ENCODE results near the gene FAHD2A.
"Not testable (repeated sequence)": the region's sequence is repeated elsewhere in the genome, so short reads cannot be mapped to it uniquely, and the experiment has no call there.

The FAHD2A gene

DNA sequence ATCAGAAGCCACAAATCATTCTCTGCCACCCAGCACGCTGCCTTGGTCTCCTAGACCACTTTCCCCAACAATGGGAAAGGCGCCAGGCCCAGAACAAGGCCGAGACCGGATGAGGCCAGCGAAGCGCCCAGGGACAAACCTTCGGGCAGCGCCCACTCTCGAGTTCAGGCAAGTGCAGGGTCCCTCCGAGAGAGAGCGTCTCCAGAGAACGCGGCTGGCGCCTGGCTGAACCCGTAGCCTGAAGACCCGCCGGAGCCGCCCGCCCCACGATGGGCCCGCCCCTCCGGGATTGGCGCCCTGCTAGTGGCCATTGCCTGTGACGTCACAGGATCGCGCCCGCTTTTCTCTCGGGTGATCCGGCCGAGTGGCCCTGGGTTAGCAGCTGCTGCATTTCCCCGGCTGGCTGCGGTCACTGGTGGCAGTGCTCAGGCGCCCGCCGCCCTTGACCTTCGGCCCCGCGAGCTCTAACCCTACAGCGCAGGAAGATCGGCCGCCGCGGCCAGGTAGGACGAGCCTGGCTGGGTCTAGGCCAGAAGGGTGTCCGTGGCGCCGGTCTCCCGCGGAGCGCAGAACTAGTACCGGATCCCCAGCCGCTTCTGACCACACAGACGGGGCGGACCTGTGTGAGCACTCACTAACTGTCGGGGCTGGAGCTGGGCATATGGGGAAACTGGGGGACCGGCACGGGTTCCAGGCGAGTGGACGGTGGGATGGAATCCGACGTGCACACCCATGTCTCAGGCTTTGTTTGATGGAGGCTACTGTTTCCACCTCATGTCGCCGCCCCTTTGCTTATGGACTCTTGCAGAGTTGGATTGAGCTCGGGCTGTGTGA, at the start of gene FAHD2A:
TSS of gene FAHD2A (plus strand) at position 339 of the 834 bp plus-strand sequence. CDS start 2,851 bp downstream, outside the sequence.
- peak; percentile 91 to 94 for DNase-seq (ENCODE audit: low read depth in 1 of 2, low spot score in 1 of 2)

DNA sequence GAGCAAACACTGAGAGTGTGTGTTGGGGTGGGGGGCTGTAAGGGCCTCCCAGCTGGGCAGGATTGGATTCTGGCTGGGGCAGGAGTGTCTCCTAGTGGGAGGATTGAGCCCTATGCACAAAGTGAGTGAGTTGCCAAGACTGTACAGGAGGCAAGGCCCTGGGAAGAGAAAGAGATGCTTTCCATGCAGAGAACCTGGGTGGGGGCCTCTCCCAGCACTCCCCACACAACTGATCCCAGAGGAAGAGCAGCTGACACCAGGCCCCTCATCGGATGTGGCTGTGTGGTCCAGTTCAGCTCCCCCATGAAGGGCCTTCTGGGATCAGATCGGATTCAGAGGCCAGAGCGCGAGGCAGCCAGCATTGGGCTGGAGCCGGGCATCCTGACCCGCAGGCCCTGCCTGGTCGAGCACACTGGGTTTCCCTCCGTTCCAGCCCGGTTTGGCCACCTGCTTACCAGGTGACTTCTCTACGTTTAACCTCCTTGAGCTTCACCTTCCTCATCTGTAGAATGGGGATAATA, 49.4 kb upstream of the FAHD2A start:
- no peak for DNase-seq (ENCODE audit: low read depth in 1 of 2, low spot score in 1 of 2)

DNA sequence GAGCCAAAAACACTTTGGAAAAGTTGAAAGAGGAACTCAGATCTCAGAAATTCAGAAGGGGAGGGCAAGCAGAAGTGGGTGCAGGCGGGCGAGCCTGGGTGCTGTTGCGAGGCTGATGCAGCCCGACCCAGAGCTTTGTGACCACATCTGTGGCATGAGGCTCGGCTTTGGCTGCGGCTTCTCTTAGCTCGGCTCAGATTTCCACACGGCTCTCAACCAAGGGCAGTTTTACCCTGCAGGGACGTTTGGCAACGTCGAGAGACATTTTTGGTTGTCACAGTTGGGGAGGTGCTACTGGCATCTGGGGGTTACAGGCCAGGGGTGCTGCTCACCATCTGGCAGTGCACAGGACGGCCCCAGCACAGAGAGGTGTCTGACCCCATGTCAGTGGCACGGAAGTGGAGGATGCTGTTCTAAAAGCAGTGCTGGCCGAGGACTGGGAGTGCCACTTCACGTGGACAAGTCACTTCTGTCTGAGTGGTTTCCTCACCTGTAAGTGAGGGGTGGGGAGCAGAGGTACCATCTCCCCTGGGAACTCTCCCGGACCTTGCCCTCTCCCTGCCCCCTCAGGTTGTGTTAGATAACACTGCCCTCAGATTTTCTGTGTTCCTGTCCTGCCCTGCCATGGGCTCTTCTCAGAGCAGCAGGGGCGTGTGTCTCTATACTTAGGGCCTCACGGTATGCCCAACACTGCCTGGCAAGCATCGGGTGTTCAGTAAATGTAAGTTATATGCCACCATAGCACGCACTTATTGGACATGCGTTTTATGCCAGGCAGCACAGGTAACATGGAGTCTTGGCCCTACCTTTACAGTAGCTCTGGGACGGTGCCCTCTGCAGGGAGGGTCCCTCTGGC, 48.7 kb upstream of the FAHD2A start:
- no peak for DNase-seq (ENCODE audit: low read depth in 1 of 2, low spot score in 1 of 2)

DNA sequence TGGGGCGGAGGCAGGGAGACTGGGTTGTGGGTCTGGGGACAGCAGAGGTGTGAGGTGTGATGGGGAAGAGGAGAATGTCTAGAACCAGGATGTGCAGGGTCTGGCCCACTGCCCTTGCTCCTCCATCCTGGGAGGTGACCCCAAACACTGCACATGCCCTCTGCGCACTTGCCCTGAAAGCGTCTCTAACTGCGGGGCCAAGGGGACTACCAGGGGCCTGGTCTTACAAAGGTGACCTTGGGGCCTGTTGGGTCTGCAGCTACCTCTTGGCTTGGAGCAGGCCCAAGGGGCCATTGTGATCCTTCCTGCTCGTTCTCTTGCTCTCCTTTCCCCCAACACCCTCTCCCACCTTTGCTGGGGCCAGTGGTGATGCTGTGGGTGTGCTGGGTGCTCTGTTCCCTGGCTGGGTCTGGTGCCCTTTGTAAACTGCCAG, 48.0 kb upstream of the FAHD2A start:
- no peak for DNase-seq (ENCODE audit: low read depth in 1 of 2, low spot score in 1 of 2)

- DNase-seq (ENCODE audit: low read depth in 1 of 2, low spot score in 1 of 2), result no peak
These were observed 47.6 kb upstream of the FAHD2A start for GRCh38 chr2:95354925-95355324.

DNA sequence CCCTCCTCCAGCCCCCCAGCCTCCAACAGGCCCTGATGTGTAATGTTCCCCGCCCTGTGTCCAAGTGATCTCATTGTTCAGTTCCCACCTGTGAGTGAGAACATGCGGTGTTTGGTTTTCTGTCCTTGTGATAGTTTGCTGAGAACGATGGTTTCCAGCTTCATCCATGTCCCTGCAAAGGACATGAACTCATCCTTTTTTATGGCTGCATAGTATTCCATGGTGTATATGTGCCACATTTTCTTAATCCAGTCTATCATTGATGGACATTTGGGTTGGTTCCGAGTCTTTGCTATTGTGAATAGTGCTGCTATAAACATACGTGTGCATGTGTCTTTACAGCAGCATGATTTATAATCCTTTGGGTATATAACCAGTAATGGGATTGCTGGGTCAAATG, 47.0 kb upstream of the FAHD2A start:
- not testable (repeated sequence) for DNase-seq (ENCODE audit: low read depth in 1 of 2, low spot score in 1 of 2)

GRCh38 chr2:95356821-95357700, 45.4 kb upstream of the FAHD2A start:
- DNase-seq (ENCODE audit: low read depth in 1 of 2, low spot score in 1 of 2), result no peak

- DNase-seq (ENCODE audit: low read depth in 1 of 2, low spot score in 1 of 2), result no peak
These were observed 44.7 kb upstream of the FAHD2A start for GRCh38 chr2:95357717-95358280.

DNA sequence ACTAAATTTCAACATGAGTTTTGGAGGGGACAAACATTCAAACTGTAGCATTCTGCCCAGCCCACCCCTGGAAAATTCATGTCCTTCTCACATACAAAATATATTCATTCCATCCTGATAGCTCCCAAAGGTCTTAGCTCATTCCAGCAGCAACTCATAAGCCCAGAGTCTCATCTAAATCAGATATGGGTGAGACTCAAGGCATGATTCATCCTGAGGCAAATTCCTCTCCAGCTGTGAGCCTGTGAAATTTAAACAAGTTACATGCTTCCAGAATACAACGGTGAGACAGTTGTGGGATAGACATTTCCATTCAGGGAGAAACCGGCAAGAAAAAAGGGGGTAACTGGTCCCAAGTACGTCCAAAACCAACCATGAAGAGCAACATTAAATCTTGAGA, 43.5 kb upstream of the FAHD2A start:
- DNase-seq (ENCODE audit: low read depth in 1 of 2, low spot score in 1 of 2), result no peak

GRCh38 chr2:95359501-95359930, 43.0 kb upstream of the FAHD2A start:
- no peak for DNase-seq (ENCODE audit: low read depth in 1 of 2, low spot score in 1 of 2)

GRCh38 chr2:95361216-95361980, 41.1 kb upstream of the FAHD2A start:
- DNase-seq (ENCODE audit: low read depth in 1 of 2, low spot score in 1 of 2), result no peak

DNA sequence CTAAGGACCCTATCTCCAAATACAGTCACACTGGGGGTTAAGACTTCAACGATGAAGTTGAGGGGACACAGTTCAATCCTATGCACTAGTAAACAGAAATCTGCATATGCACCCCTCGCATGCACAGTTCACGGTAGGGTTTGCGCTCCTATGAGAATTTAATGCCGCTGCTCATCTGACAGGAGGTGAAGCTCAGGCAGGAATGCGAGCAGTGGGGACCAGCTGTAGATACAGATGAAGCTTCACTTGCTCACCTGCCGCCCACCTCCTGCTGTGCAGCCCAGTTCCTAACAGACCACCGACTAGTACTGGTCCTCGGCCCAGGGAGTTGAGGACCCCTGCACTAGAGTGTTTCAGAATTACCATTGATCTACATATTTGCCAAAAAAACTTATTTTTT, 40.0 kb upstream of the FAHD2A start:
- no peak for DNase-seq (ENCODE audit: low read depth in 1 of 2, low spot score in 1 of 2)

DNA sequence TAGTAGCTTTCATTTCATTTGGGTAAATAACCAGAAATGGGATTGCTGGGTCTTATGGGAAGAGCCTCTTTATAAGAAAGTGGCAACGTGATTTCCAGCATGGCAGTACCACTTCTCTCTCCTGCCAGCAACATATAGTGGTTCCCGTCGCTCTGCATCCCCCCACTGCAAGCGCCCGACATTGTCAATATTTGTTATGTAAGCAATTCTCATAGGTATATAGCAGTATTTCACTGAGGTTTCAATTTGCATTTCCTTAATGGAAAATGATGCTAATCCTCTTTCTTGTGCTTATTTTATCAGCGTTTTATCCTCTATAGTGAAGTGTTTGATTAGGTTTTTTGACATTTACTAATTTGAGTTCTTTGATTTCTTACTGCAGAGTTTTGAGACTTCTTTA, 36.0 kb upstream of the FAHD2A start:
- no peak for DNase-seq (ENCODE audit: low read depth in 1 of 2, low spot score in 1 of 2)

DNA sequence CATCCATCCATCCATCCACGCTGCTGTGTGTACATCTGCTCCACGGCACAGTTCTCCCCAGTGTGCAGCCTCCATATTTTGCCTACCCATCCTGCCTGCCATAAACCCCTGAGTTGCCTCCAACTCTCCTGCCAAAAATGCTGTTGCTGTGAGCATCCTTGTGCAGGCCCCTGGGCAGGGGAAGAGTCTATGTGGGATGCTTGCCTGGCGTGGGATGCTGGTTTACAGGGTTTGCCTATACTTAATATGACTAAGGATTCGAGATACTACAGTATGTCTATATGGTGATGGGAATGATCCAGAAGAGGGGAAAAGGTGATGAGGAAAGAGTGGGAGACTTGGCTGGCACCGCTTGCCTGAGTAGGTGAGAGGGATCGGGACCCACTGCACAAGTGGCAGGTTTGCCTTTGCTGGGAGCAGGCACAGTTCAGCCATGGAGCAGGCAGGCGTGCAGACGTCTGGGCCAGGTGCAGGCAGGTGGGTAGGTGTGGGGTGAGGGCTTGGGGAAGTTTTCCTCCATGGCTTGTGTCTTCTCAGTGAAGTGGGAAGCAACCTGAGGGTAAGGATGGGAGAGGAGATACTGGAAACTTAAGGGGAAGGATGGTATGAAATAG, 30.2 kb upstream of the FAHD2A start:
- DNase-seq (ENCODE audit: low read depth in 1 of 2, low spot score in 1 of 2), result no peak

GRCh38 chr2:95372845-95373244, 29.7 kb upstream of the FAHD2A start:
- DNase-seq (ENCODE audit: low read depth in 1 of 2, low spot score in 1 of 2), result no peak

DNA sequence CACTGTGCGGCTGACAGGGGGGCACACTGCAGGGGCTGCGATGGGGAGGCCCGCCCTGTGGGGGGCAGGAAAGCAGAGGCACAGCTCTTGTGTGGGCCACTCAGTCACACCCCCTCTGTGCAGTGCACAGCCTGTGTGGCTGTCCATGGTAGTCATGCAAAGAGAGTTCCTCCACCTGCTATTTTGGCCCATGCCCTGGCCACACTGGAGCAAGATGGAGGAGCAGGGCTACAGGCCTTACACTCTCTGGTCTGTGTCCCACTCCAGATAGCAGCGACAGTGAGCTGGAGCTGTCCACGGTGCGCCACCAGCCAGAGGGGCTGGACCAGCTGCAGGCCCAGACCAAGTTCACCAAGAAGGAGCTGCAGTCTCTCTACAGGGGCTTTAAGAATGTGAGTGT, 28.5 kb upstream of the FAHD2A start:
- no peak for DNase-seq (ENCODE audit: low read depth in 1 of 2, low spot score in 1 of 2)

DNA sequence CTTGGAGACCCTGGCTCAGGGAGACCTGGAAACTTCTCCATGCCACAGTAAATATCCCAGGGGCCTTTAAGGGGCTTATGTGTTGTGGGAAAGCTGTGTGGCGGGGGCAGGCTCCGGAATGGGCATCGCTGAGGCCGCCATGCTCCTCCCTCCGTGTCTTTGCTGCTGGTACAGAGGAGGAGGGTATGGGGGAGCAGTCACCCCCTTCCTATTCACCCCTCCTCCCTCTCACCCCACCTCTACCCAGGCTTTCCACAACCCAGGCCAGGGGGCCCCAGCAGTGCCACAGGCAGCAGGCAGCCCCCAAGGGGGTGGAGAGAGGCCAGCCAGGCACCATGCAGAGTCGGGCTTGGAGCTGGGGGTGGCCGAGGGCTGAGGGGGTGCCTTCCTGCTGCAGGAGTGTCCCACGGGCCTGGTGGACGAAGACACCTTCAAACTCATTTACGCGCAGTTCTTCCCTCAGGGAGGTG, 28.0 kb upstream of the FAHD2A start:
- DNase-seq (ENCODE audit: low read depth in 1 of 2, low spot score in 1 of 2), result no peak

DNA sequence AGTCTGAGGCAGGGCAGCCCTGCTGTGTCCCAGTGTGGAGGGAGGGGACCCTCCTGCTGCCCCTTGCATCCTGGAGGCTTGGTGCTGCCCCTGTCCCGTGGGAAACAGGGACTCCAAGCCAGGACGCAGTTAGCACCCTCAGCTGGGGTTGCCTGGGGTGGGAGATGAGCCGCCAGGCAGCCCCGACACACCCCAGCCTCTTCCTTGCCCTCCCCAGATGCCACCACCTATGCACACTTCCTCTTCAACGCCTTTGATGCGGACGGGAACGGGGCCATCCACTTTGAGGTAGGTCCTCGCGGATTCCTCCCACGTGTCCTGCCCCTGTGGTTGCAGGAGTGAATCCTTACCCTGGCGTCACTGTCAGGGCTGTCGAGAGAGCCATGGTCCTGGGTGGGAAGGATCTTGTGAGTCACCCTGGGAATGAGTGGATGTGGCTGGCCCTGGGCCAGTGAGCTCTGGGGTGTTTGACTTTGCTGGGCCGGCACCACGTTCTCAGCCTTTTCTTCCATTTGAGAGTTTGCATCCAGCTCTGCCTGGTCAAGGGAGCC, 27.5 kb upstream of the FAHD2A start:
- DNase-seq (ENCODE audit: low read depth in 1 of 2, low spot score in 1 of 2), result no peak

Measured in activated CD4-positive, alpha-beta T cell treated with anti-CD3 and anti-CD28 coated beads, Interleukin-2, amount 50 U/mL, for 24 hours (primary cell).